ENCODE results near the gene RNF169. TPM values are rescaled to one million over a fixed set of nuclear protein-coding genes. Genes with fewer than 3 reads are reported as not detected.

The RNF169 gene
- total and polyA plus RNA-seq, 9 of the 15 experiments (the other 6 are each of a cell fraction or from before 2014, with no cell fraction given) = 0.68 to 18.1 (median 10.1) TPM

- TF ChIP-seq ZFP36 (IDR thresholded peaks at IDR 0.05; ENCODE audit: low read depth, low read length, partially characterized antibody) (peak; percentile 94), NFE2L1 (tag; IDR thresholded peaks at IDR 0.05; ENCODE audit: borderline replicate concordance, low read depth) (peak; percentile 98), GTF2E2 (tag; IDR thresholded peaks at IDR 0.05) (no peak), ZNF717 (CRISPR knock-in tag; IDR thresholded peaks at IDR 0.05) (0 out of 2 replicates have a peak, but pooled peaks have one; percentile 61), ZSCAN32 (CRISPR knock-in tag; IDR thresholded peaks at IDR 0.05) (peak; percentile 99), TBL1XR1 (IDR thresholded peaks at IDR 0.05; ENCODE audit: low read length in 2 of 2) (peak in 1 of 2 experiments; percentile 44; a peak in 1 of 4 replicates), FOXK2 (conservative IDR thresholded peaks at IDR 0.05 in 1 of 2, IDR thresholded peaks at IDR 0.05 in 1 of 2; ENCODE audit: low read depth in 2 of 2) (no peak), MBD1 (CRISPR knock-in tag; IDR thresholded peaks at IDR 0.05) (peak; percentile 69; the same call in 1 of the 2 replicates), RBM25 (IDR thresholded peaks at IDR 0.05; ENCODE audit: low read depth, low read length, severe bottlenecking) (no peak), TRIM25 (IDR thresholded peaks at IDR 0.05; ENCODE audit: borderline replicate concordance) (no peak), NCOA4 (IDR thresholded peaks at IDR 0.05; ENCODE audit: partially characterized antibody) (no peak), ZNF311 (CRISPR knock-in tag; IDR thresholded peaks at IDR 0.05) (no peak), TCF7 (IDR thresholded peaks at IDR 0.05; ENCODE audit: borderline replicate concordance) (no peak), KLF16 (IDR thresholded peaks at IDR 0.05) (no peak), MCM5 (IDR thresholded peaks at IDR 0.05; ENCODE audit: low read depth) (no peak), CEBPB (tag; IDR thresholded peaks at IDR 0.05) (peak; percentile 45; the same call in 1 of the 2 replicates), TAF7 (tag; IDR thresholded peaks at IDR 0.05) (no peak), SAFB2 (IDR thresholded peaks at IDR 0.05; ENCODE audit: borderline replicate concordance, low read depth, low read length, severe bottlenecking) (no peak)
- TF ChIP-seq, protein P1, sequence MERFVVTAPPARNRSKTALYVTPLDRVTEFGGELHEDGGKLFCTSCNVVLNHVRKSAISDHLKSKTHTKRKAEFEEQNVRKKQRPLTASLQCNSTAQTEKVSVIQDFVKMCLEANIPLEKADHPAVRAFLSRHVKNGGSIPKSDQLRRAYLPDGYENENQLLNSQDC (CRISPR knock-in tag; IDR thresholded peaks at IDR 0.05) = no peak
- TF ChIP-seq, protein P2, sequence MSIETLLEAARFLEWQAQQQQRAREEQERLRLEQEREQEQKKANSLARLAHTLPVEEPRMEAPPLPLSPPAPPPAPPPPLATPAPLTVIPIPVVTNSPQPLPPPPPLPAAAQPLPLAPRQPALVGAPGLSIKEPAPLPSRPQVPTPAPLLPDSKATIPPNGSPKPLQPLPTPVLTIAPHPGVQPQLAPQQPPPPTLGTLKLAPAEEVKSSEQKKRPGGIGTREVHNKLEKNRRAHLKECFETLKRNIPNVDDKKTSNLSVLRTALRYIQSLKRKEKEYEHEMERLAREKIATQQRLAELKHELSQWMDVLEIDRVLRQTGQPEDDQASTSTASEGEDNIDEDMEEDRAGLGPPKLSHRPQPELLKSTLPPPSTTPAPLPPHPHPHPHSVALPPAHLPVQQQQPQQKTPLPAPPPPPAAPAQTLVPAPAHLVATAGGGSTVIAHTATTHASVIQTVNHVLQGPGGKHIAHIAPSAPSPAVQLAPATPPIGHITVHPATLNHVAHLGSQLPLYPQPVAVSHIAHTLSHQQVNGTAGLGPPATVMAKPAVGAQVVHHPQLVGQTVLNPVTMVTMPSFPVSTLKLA (conservative IDR thresholded peaks at IDR 0.05) = peak in 1 of 2 experiments; percentile 51; a peak in 2 of 4 replicates
- TF ChIP-seq, protein P3, sequence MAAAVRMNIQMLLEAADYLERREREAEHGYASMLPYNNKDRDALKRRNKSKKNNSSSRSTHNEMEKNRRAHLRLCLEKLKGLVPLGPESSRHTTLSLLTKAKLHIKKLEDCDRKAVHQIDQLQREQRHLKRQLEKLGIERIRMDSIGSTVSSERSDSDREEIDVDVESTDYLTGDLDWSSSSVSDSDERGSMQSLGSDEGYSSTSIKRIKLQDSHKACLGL (CRISPR knock-in tag; IDR thresholded peaks at IDR 0.05; ENCODE audit: borderline replicate concordance, poor library complexity, severe bottlenecking) = no peak
Measured at GRCh38 chr11:74806267-74806666, 57.6 kb downstream of the RNF169 start (continued).

Data from K562 (cell line).